ENCODE results near the gene INSR.

The INSR gene

DNA sequence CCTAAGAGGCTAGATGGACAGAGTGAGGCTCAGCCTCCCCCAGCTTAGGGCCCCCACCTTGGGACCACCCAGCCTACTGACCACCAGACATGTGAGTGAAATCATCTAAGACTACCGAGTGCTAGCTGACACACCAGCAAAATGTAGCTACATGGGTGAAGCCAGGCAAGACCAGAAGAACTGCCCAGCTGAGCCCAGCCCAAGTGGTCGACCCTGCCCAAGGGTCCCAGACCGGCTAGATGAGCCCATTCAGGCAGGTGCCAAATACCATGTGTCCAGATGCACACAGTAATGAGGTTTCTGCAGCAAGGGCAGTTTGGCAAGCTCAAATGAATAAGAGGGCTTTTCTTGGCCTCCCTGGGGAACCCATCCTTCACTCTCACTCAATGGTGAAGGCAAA is 168.1 kb downstream of the INSR start:
- no peak for DNase-seq

DNA sequence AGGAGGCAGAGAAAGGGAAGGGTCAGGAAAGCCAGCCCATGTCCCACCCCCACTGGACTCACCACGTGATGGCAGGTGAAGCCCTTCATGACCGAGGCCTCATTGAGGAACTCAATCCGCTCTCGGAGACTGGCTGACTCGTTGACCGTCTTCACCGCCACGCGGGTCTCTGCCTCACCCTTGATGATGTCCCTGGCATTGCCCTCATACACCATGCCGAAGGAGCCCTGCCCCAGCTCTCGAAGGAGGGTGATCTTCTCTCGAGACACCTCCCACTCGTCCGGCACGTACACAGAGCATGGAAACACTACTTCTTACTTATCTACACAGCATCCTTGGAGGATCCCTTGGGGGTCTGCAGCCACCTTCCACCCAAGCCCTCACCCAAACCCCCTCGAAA is 169.0 kb downstream of the INSR start:
- no peak for DNase-seq

DNA sequence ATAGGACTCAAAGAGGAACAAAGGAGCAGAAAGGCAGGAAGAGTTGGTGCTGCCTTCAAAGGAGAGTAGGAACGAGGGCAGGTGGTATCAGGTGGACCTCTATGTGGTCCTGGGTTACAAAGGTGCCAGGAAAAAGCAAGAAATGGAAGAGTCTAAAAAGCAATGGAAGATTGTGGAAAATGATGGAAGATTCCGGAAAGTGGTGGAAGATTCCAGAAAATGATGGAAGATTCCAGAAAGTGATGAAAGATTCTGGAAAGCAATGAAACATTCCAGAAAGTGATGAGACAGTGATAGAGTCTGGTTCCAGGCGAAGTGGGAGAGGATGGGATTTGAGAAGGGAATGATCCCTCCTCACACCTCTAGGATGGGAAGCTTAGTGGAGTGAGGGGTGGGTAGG is 169.4 kb downstream of the INSR start:
- no peak for DNase-seq

- DNase-seq = no peak
Measured at GRCh38 chr19:7122701-7123100, 171.5 kb downstream of the INSR start.

- no peak for DNase-seq
Measured at GRCh38 chr19:7120499-7120898, 173.7 kb downstream of the INSR start.

- no peak for DNase-seq
Measured at GRCh38 chr19:7119582-7119981, 174.6 kb downstream of the INSR start.

GRCh38 chr19:7117248-7117647 is 177.0 kb downstream of the INSR start:
- no peak for DNase-seq

DNA sequence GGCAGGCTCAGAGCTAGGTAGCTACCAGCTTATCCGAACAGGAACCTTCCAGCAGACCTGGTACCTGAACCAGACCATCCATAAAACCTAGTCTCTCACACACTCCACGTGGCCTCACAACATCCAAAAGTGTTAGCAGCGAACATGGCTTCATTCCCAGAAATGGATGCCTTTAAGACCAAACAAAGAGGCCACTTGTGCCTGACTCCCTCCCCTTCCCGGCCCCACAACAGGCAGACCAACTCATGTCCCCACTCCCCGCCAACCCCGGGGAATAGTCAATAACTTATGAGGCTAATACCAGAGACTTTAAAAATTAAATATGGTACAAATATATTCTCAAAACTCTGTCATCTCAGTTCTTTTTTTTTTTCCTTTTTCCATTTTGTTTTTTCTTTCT is 178.5 kb downstream of the INSR start:
- DNase-seq = no peak

DNA sequence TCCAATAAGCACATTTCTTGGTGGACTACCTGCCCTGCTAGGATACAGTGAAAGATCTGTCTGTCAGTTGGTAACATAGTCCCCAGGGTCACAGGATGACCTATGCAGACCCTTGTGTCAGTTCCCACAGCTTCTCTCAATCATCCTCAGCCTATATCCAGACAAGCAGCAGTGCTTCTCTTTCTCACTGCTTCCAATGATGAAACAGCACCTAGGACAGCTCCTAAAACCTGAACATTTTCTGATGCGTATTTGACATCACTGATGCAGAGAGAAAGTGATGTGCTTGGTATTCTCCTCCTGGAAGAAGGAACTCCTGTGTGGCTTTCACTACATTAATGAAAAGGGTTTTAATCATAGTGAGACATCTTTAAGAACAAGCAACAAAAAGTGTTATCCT is 181.0 kb downstream of the INSR start:
- DNase-seq = no peak

- no peak for DNase-seq
Measured at GRCh38 chr19:7112675-7113074, 181.5 kb downstream of the INSR start.

- no peak for DNase-seq
Measured at GRCh38 chr19:7109678-7110289, 184.4 kb downstream of the INSR start.

- DNase-seq = no peak
Measured at GRCh38 chr19:7106711-7107657, 187.2 kb downstream of the INSR start.

DNA sequence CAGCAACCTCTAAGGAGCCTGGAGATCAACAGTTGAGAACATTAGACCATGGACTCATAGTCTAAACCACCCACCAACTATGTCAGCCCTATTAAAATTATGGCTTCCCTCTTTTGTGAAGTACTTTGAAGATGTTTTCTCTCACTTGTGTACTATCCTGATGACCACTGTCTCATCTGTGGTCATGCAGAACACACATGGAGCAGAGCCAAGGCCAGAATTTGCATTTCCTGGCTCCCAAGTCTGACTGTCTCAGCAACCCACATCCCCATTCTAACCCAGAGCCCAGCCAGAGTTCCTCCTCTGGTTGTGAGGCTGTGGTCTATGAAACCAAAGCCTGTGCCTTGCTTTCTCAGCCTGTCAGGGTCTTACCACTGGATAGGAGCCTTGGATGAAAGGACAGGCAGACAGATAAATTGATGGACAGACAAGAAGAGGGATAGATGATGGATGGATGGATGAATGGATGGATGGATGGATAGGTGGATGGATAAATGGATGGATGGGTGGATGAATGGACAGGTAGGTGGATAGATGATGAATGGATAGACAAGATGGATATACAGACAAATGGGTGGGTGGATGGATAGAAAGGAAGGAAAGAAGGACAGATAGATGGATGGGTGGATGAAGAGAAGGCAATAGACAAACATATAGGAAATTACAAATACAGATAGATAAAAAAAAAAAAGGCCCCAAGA is 189.3 kb downstream of the INSR start:
- DNase-seq = no peak

DNA sequence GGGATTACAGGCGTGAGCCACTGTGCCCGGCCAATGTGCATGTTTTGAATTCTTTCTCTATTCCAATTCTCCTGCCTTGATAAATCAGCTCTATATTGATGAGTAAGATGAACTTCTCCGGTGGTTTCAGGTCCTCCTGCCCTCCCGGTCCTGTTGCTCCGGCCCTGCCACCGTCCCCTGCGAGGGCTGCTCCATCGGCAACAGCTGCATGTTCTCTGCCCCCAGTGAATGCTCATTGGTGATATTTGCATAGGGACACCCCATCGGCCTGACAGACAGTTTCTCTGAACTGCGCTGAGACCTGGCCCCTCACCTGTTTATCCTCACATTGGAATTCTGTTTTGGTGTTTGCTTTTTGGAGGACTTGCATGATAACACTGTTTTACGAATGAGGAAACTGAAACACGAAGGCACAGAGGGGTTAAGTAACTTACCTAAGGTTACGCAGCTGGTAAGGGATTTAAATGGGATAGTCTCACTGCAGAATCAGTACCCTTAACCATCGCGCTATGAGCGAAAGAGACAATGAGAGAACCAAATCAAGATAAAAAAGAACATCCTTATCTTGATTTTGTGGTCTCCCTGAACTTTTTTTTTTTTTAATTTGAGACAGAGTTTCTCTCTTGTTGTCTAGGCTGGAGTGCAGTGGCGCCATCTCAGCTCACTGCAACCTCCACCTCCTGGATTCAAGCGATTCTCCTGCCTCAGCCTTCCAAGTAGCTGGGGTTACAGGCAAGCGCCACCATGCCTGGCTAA is 192.5 kb downstream of the INSR start:
- no peak for DNase-seq

DNA sequence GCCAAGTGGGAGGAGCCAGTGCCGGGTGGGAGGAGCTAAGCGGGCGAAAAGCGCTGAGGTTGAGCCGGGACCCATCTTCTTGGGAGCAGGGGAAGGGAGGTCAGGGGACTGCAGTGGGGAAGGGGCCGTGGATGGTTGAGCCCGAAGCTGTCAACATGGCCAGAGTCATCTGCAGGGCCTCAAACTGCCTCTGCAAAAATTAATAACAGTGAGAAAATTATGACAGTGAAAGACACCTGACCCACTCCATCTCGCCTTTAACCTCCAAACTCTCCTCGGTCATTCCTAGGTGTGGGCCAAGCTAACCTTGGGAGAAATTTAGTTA is 194.7 kb downstream of the INSR start:
- DNase-seq = no peak

DNA sequence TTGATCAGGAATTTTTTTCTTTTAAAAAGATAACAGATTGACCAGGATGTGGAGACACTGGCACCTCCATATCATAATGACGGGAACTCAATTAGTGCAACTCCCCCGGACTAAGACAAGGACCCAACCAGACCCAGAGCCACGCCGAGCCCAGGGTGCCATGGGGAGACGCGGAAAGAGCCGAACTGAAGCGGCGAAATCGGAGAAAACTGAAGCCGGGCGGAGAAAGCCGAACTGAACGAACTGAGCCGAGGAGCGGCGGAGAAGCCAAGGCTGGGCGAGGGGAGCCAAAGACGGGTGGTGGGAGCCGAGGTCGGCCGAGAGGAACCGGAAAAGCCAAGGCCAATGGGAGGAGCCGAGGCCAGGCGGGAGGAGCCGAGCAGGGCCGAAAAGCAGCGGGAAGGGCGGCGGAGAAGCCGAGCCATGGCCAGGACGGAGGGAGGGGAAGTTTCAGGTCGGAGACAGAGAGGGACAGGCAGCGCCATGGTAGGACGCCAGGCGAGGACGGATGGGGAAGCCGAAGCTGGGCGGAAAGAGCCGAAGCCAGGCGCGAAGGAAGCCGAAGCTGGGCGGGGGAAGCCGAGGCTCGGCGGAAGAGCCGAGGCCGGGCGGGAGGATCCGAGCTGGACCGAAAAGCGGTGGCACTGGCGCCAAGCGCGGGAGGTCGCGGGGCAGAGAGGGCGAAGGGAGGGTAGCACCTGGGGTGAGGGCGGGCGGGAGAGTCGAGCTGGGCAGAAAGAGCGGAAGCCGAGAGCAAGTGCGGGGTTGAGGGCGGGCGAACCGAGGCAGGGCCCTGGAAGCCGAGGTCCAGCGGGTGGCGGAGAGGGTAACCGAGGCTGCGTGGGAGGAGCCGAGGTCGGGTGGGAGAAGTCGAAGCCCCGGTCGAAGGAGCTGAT is 195.3 kb downstream of the INSR start:
- peak; percentile 96 for DNase-seq

- DNase-seq = no peak
Measured at GRCh38 chr19:7098096-7098495, 196.1 kb downstream of the INSR start.

DNA sequence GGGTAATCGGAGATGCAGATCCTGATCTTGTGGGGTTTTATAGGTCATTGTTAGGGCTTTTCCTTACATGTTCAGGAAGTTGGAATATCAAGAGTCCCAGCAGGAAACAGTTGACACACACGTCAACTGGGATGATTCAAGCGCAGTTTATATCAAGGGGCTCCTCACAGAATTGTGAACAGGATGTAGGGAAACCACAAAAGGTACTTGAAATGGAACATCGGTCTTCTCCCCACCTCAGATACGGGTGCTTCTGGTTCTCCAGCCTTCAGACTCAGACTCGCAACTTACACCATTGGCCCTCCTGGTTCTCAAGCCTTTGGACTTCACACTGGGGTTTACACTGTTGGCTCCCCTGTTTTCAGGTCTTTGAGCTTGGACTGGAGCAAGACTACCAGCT is 205.2 kb downstream of the INSR start:
- DNase-seq = no peak

- DNase-seq = no peak
Measured at GRCh38 chr19:7083076-7083956, 210.9 kb downstream of the INSR start.

DNA sequence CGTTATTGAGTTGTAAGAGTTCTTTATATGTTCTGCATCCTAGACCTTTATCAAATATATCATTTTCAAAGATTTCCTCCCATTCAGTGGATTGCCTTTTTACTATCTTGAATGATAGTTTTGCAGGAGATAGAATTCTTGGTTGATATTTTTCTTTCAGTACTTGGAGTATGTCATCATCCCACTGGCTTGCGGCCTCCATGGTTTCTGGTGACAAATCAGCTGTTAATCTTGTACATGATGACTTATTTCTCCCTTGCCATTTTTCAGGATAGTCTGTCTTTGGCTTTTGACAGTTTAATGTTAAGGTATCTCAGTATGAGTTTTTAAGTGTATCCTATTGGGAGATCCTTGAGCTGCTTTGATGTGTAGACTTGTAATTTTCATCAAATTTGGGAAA is 216.2 kb downstream of the INSR start:
- DNase-seq = no peak

GRCh38 chr19:7076151-7076550 is 218.1 kb downstream of the INSR start:
- DNase-seq = no peak

Measured in left hindlimb (tissue), 1 donor.